K562 (cell line): ENCODE data around the gene EPB41L1. TPM values are rescaled to one million over a fixed set of nuclear protein-coding genes. Genes with fewer than 3 reads are reported as not detected.

Source experiments
- ATAC-seq: fragments of 200-7000 bp; cut with Tn5 transposase; 3 replicates; pipeline ENCODE4 v1.9.1; 2020; ENCODE audit warnings: moderate library complexity
- BruUV-seq: library from RNA; stranded (reverse); fragments of 400-500 nt; replicated peaks from 2 replicates; lab custom pipeline; 2021; lab: Mats Ljungman, UMichigan
- CTCF ChIA-PET: fragments of 300-600 bp; formaldehyde crosslinking; extraction: SDS; loops from one replicate; lab custom pipeline; 2021; ENCODE audit warnings: low intra/inter-chr PET ratio; lab: Yijun Ruan, JAX
- POLR2A ChIA-PET: fragments of 300-600, 350-650 bp; sonication (Branson Sonifier 250); formaldehyde crosslinking; extraction: SDS; loops from one replicate; lab custom pipeline; 2021; ENCODE audit warnings: antibody characterized with exemption, inconsistent platforms; lab: Yijun Ruan, JAX
- DNase-seq, 4 experiments: peaks; one replicate each; pipeline versions ENCODE4 v3.0.0 to v3.0.0-alpha.2; 2011 to 2018; ENCODE audit warnings: low spot score in 3 of 4, mixed read lengths in 3 of 4; ENCODE audit errors: extremely low read depth in 1 of 4
- FAIRE-seq: peaks from 2 replicates; lab custom pipeline; 2011; peaks lifted over from hg19 to GRCh38; lab: Jason Lieb, UNC
- H2AFZ ChIP-seq: 2 replicates; pipeline ENCODE4 v1.6.0; 2011; ENCODE audit warnings: low read depth, low read length, control low read depth, inconsistent platforms
- H3K27ac ChIP-seq: fragments of 200-600 bp; 3 replicates; pipeline ENCODE4 v1.8.0; 2011; ENCODE audit warnings: low read depth, mild to moderate bottlenecking, control low read depth, inconsistent platforms, low read length, moderate library complexity, mixed read lengths; ENCODE audit errors: extremely low read depth
- H3K27me3 ChIP-seq, 2 experiments: fragments of 300-600 bp in 1 of 2; 2 replicates in 1 of 2; 3 replicates in 1 of 2; pipeline versions ENCODE4 v1.6.0 to v1.8.0; 2011; ENCODE audit warnings: inconsistent platforms in 2 of 2, low read length in 2 of 2, mild to moderate bottlenecking in 1 of 2, mixed read lengths in 1 of 2, moderate library complexity in 1 of 2; ENCODE audit not compliant: control insufficient read depth in 2 of 2, insufficient read depth in 2 of 2
- H3K36me3 ChIP-seq: fragments of 300-600 bp; 3 replicates; pipeline ENCODE4 v1.8.0; 2011; ENCODE audit warnings: mild to moderate bottlenecking, low read length, inconsistent platforms; ENCODE audit not compliant: control insufficient read depth, insufficient read depth
- H3K4me1 ChIP-seq, 2 experiments: fragments of 200-600 bp in 1 of 2; replicated peaks in 1 of 2; 2 replicates in 1 of 2; 3 replicates in 1 of 2; pipeline versions ENCODE4 v1.5.1 to v1.8.0; 2011; ENCODE audit warnings: inconsistent platforms in 2 of 2, low read length in 2 of 2, mild to moderate bottlenecking in 1 of 2, mixed read lengths in 1 of 2, moderate library complexity in 1 of 2; ENCODE audit not compliant: control insufficient read depth in 2 of 2, insufficient read depth in 2 of 2
- H3K4me2 ChIP-seq: 2 replicates; pipeline ENCODE4 v1.6.1; 2011; ENCODE audit warnings: low read length, control low read depth, inconsistent platforms, mixed read lengths; ENCODE audit not compliant: insufficient read depth
- H3K4me3 ChIP-seq: fragments of 200-600 bp; sonication (generic), shearing (Covaris generic); 2 replicates; pipeline ENCODE4 v1.5.1; 2016; ENCODE audit warnings: control low read depth, inconsistent platforms
- H3K79me2 ChIP-seq: fragments of 200-600 bp; 3 replicates; pipeline ENCODE4 v1.8.0; 2011; ENCODE audit warnings: low read length, inconsistent platforms; ENCODE audit not compliant: control insufficient read depth, insufficient read depth
- H3K9ac ChIP-seq, 2 experiments: 2 replicates each; pipeline versions ENCODE4 v1.6.0 to v1.6.1; 2011; ENCODE audit warnings: low read depth in 2 of 2, low read length in 2 of 2, control low read depth in 1 of 2, inconsistent platforms in 1 of 2, mild to moderate bottlenecking in 1 of 2, mixed read lengths in 1 of 2; ENCODE audit not compliant: insufficient read depth in 1 of 2
- H3K9me1 ChIP-seq: one replicate; pipeline ENCODE4 v1.6.0; 2011; ENCODE audit warnings: inconsistent platforms, mild to moderate bottlenecking, low read length, moderate library complexity; ENCODE audit not compliant: control insufficient read depth, insufficient read depth
- H3K9me3 ChIP-seq: replicated peaks from 2 replicates; pipeline ENCODE4 v1.5.1; 2011; ENCODE audit warnings: low read depth, low read length, inconsistent platforms; ENCODE audit not compliant: control insufficient read depth, insufficient read depth
- H4K20me1 ChIP-seq: replicated peaks from 2 replicates; pipeline ENCODE4 v1.6.1; 2011; ENCODE audit warnings: low read length, inconsistent platforms, mixed read lengths; ENCODE audit not compliant: control insufficient read depth, insufficient read depth
- CBFB ChIP-seq: sonication (generic); formaldehyde crosslinking; IDR thresholded peaks from 2 replicates; pipeline ENCODE4 v1.4.0; 2020; ENCODE audit warnings: mild to moderate bottlenecking, missing genetic modification reagents
- CBX8 ChIP-seq: fragments of 200-600 bp; sonication (generic); IDR thresholded peaks from 2 replicates; pipeline ENCODE4 v1.6.1; 2012; ENCODE audit warnings: borderline replicate concordance, mixed run types, low read depth, mild to moderate bottlenecking, moderate library complexity, mixed read lengths, low read length, control low read depth, inconsistent platforms; ENCODE audit not compliant: poor library complexity, severe bottlenecking; ENCODE audit errors: extremely low read depth
- GABPB1 ChIP-seq: sonication (generic); formaldehyde crosslinking; IDR thresholded peaks from 2 replicates; pipeline ENCODE4 v1.8.0; 2022; ENCODE audit warnings: mild to moderate bottlenecking, missing genetic modification reagents
- TARDBP ChIP-seq: fragments of 450-650 bp; IDR thresholded peaks from 2 replicates; pipeline ENCODE4 v1.6.1; 2016
- WGBS: fragments of 100-300 bp; shearing (Covaris generic); methylation state at CpG from one replicate; pipeline ENCODE4 v1.1.6; 2016; ENCODE audit warnings: low coverage, mixed read lengths; ENCODE audit not compliant: insufficient coverage; ENCODE audit errors: missing lambda C conversion rate; 5-methylcytosine and 5-hydroxymethylcytosine counted together
- in situ Hi-C: fragments of 300-500 bp; cut with MboI; formaldehyde crosslinking; loops from 4 replicates; pipeline ENCODE4 v1.15.0; 2018; ENCODE audit warnings: inconsistent platforms, mixed read lengths
- intact Hi-C: fragments of 100-400 bp; cut with micrococcal nuclease; formaldehyde crosslinking; loops from 2 replicates; pipeline ENCODE4 v1.14.2; 2022
- polyA plus RNA-seq, 8 experiments: library from polyadenylated mRNA; depleted of rRNA in 4 of 8; stranded (reverse) in 5 of 8; unstranded in 3 of 8; fragments of >200 nt; fragmentation: Nextera tagmentation in 2 of 8; fragmentation: Illumina TruSeq in 1 of 8; extraction: Ambion mirVana in 2 of 8; extraction: Trizol in 1 of 8; gene quantifications; 2 replicates each; pipeline versions ENCODE4 v1.2.1 to v1.2.3, GENCODE V29; 2011 to 2014; ENCODE audit warnings: inconsistent platforms in 1 of 8, missing spikeins in 1 of 8
- total RNA-seq, 7 experiments: library from RNA; depleted of rRNA in 6 of 7; stranded (reverse); fragments of >200 nt in 6 of 7; fragmentation: Illumina TruSeq in 2 of 7; extraction: Trizol in 2 of 7; gene quantifications; 2 replicates each; pipeline versions ENCODE4 v1.2.1 to v1.2.3, GENCODE V29; 2011 to 2021; ENCODE audit warnings: low replicate concordance in 1 of 7
- TF ChIP-seq, protein P1 (sequence below): IDR thresholded peaks from 2 replicates; pipeline ENCODE4 v1.6.1; 2012; ENCODE audit warnings: low read depth, low read length, improper control_type of control experiment, borderline replicate concordance

EPB41L1 gene
- total and polyA plus RNA-seq, 9 of the 15 experiments (the other 6 are each of a cell fraction or from before 2014, with no cell fraction given): 0.11 to 4.3 (median 1.3) TPM

DNA sequence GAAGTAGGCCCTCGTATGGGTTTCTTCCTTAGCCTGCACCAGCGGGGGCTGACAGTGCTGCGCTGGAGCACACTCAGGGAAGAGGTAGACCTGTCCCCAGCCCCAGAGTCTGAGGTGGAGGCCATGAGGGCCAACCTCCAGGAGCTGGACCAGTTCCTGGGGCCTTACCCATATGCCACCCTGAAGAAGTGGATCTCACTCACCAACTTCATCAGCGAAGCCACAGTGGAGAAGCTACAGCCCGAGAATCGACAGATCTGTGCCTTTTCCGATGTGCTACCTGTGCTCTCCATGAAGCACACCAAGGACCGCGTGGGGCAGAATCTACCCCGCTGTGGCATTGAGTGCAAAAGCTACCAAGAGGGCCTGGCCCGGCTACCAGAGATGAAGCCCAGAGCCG, 85.5 kb downstream of the EPB41L1 start:
- intact Hi-C loops: no loop called here
- Histone ChIP-seq H3K27ac (no peak overlapping the region), H3K27me3 (no peaks in the 10 kb centered on the region), H3K9me3 (no peaks in the 10 kb centered on the region), H3K4me2 (no peak overlapping the region), H3K9me1 (no peaks in the 10 kb centered on the region), H3K36me3 (peaks cover 65% of the 10 kb centered on the region), H3K4me3 (no peak overlapping the region), H4K20me1 (no peaks in the 10 kb centered on the region), H2AFZ (no peak overlapping the region), H3K4me1 (peaks cover 5% of the 10 kb centered on the region in 2 experiments; a peak in 4 of 5 replicates), H3K9ac (no peak overlapping the region; a peak in 1 of 4 replicates), H3K79me2 (peaks cover 35% of the 10 kb centered on the region)
- BruUV-seq: no TSS peak
- CTCF ChIA-PET: no interaction called here
- no peak for DNase-seq
- ATAC-seq: no peak
- no peak for FAIRE-seq
- TF ChIP-seq TARDBP (no peak), CBX8 (no peak)
- in situ Hi-C loops: no loop called here
- WGBS: 97% methylated on average over 12 of the region's 12 CpGs
- POLR2A ChIA-PET: interaction anchor here (0.9 kb wide), 1 partner anchor 21 kb away, joined by 3 read pairs; no protein-coding TSS in a partner anchor

DNA sequence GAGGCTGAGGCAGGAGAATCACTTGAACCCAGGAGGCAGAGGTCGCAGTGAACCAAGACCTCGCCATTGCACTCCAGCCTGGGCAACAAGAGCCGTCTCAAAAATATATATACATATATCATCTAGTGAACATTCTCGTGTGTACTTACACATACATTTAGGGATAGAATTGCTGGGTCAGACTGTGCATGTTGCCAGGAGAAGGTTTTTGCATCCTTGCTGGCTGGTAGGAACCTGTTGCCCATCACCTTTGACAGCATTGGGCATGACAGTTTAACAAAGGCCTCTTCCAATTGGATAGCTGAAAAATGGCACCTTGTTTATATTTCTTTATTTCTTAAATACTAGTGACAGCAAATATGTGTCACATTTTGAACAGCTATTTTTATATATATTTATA, 87.1 kb downstream of the EPB41L1 start:
- H3K9me1 ChIP-seq: no peaks in the 10 kb centered on the region
- in situ Hi-C loops: no loop called here
- no peak overlapping the region for H2AFZ ChIP-seq
- H3K4me3 ChIP-seq: no peak overlapping the region
- no TSS peak for BruUV-seq
- ChIA-PET CTCF (interaction anchor here (0.6 kb wide), 1 partner anchor 126 kb away, joined by 3 read pairs; no protein-coding TSS in a partner anchor), POLR2A (no interaction called here)
- H3K27ac ChIP-seq: no peak overlapping the region
- no peaks in the 10 kb centered on the region; the same call in 1 of the 2 replicates for H4K20me1 ChIP-seq
- peaks cover 0 to 5% of the 10 kb centered on the region in 2 experiments; a peak in 2 of 5 replicates for H3K4me1 ChIP-seq
- no peak overlapping the region for H3K4me2 ChIP-seq
- no peak for ATAC-seq
- WGBS: 89% methylated on average over 4 of the region's 4 CpGs
- no peaks in the 10 kb centered on the region for H3K27me3 ChIP-seq
- H3K79me2 ChIP-seq: peaks cover 28% of the 10 kb centered on the region
- DNase-seq: no peak
- intact Hi-C loops: no loop called here
- peaks cover 81% of the 10 kb centered on the region for H3K36me3 ChIP-seq
- H3K9ac ChIP-seq: no peak overlapping the region
- H3K9me3 ChIP-seq: no peaks in the 10 kb centered on the region
- no peak for FAIRE-seq
- TF ChIP-seq CBFB (CRISPR knock-in tag): no peak
- TF ChIP-seq, protein P1, sequence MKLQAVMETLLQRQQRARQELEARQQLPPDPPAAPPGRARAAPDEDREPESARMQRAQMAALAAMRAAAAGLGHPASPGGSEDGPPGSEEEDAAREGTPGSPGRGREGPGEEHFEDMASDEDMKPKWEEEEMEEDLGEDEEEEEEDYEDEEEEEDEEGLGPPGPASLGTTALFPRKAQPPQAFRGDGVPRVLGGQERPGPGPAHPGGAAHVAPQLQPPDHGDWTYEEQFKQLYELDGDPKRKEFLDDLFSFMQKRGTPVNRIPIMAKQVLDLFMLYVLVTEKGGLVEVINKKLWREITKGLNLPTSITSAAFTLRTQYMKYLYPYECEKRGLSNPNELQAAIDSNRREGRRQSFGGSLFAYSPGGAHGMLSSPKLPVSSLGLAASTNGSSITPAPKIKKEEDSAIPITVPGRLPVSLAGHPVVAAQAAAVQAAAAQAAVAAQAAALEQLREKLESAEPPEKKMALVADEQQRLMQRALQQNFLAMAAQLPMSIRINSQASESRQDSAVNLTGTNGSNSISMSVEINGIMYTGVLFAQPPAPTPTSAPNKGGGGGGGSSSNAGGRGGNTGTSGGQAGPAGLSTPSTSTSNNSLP: no peak
- TF ChIP-seq GABPB1 (CRISPR knock-in tag): no peak
